ENCODE measurements around the gene C11orf24. TPM values are rescaled to one million over a fixed set of nuclear protein-coding genes. Genes with fewer than 3 reads are reported as not detected.
A peak's percentile ranks its signal among the peaks of the same experiment; 100 is the strongest.

Gene C11orf24
- total and polyA plus RNA-seq, 9 of the 15 experiments (the other 6 are each of a cell fraction or from before 2014, with no cell fraction given): 2.0 to 65.2 (median 32.5) TPM

GRCh38 chr11:68308068-68308467 lies 36.3 kb upstream of the C11orf24 start:
- no peak overlapping the region for H3K27ac ChIP-seq (ENCODE audit: extremely low read depth, low read depth, low read length)
- ChIA-PET POLR2A (interaction anchor here (1.6 kb wide), 1 partner anchor 13 kb away, joined by 4 read pairs; no protein-coding TSS in a partner anchor), CTCF (ENCODE audit: low intra/inter-chr PET ratio) (no interaction called here)
- H3K79me2 ChIP-seq (ENCODE audit: control insufficient read depth, insufficient read depth, low read length): peaks cover 5% of the 10 kb centered on the region
- no peak overlapping the region for H3K4me2 ChIP-seq (ENCODE audit: insufficient read depth, low read length)
- H2AFZ ChIP-seq (ENCODE audit: low read depth, low read length): no peak overlapping the region
- H3K4me1 ChIP-seq (replicated peaks in 1 of 2; ENCODE audit: control insufficient read depth in 2 of 2, insufficient read depth in 2 of 2, low read length in 2 of 2): peaks cover 0 to 18% of the 10 kb centered on the region in 2 experiments; a peak in 3 of 5 replicates
- H3K36me3 ChIP-seq (ENCODE audit: control insufficient read depth, insufficient read depth, low read length): no peaks in the 10 kb centered on the region
- intact Hi-C loops (cut with micrococcal nuclease): no loop called here
- BruUV-seq (replicated peaks): no TSS peak
- peaks cover 1% of the 10 kb centered on the region; the same call in 1 of the 2 replicates for H3K9me3 ChIP-seq (replicated peaks; ENCODE audit: control insufficient read depth, insufficient read depth, low read depth, low read length)
- no peak for FAIRE-seq
- H3K4me3 ChIP-seq: no peak overlapping the region
- H4K20me1 ChIP-seq (replicated peaks; ENCODE audit: control insufficient read depth, insufficient read depth, low read length): no peaks in the 10 kb centered on the region
- H3K9me1 ChIP-seq (ENCODE audit: control insufficient read depth, insufficient read depth, low read length): no peaks in the 10 kb centered on the region
- H3K9ac ChIP-seq (ENCODE audit: insufficient read depth in 1 of 2, low read depth in 2 of 2, low read length in 2 of 2): 0 out of 4 replicates have a peak overlapping the region, but pooled peaks of 1 of the 2 experiments have one; percentile 66
- 62% methylated on average over 11 of the region's 11 CpGs for WGBS (ENCODE audit: insufficient coverage, low coverage, missing lambda C conversion rate)
- no peaks in the 10 kb centered on the region for H3K27me3 ChIP-seq (ENCODE audit: control insufficient read depth in 2 of 2, insufficient read depth in 2 of 2, low read length in 2 of 2)
- ATAC-seq: no peak
- no peak for DNase-seq (ENCODE audit: extremely low read depth in 1 of 4, low spot score in 3 of 4)
- TF ChIP-seq KDM1A (IDR thresholded peaks at IDR 0.05) (no peak), TCF7 (IDR thresholded peaks at IDR 0.05; ENCODE audit: borderline replicate concordance) (no peak), RB1 (IDR thresholded peaks at IDR 0.05; ENCODE audit: low read depth) (no peak), REST (IDR thresholded peaks at IDR 0.05; ENCODE audit: borderline replicate concordance) (no peak), REST (CRISPR knock-in tag; IDR thresholded peaks at IDR 0.05; ENCODE audit: low read depth) (no peak), ZNF354B (CRISPR knock-in tag; IDR thresholded peaks at IDR 0.05) (no peak), TEAD4 (IDR thresholded peaks at IDR 0.05; ENCODE audit: low read length) (no peak), TEAD4 (CRISPR knock-in tag; IDR thresholded peaks at IDR 0.05; ENCODE audit: borderline replicate concordance) (no peak), ZBTB2 (IDR thresholded peaks at IDR 0.05) (no peak), CGGBP1 (CRISPR knock-in tag; IDR thresholded peaks at IDR 0.05) (no peak), GTF2E2 (tag; IDR thresholded peaks at IDR 0.05) (no peak), TRIM24 (IDR thresholded peaks at IDR 0.05) (no peak), HSF4 (CRISPR knock-in tag; IDR thresholded peaks at IDR 0.05; ENCODE audit: borderline replicate concordance) (no peak), E2F1 (CRISPR knock-in tag; IDR thresholded peaks at IDR 0.05) (no peak)
- in situ Hi-C loops (cut with MboI): no loop called here
